OCI-LY3 (cell line): ENCODE results near the gene DUSP16.

ENCODE experiments used
- H2AFZ ChIP-seq: fragments of 200-600, 300-600 bp; shearing (Covaris generic); 2 replicates; pipeline ENCODE4 v1.6.0; 2014; ENCODE audit warnings: antibody characterized with exemption, low read depth, low read length
- H3K27ac ChIP-seq: fragments of 200-600, 300-600 bp; sonication (generic); 2 replicates; pipeline ENCODE4 v1.5.1; 2014; ENCODE audit warnings: mild to moderate bottlenecking, low read length, moderate library complexity, mixed read lengths
- H3K27me3 ChIP-seq: fragments of 200-600, 300-600 bp; sonication (generic); 2 replicates; pipeline ENCODE4 v1.6.1; 2014; ENCODE audit warnings: low read depth, low read length, mixed read lengths
- H3K36me3 ChIP-seq: fragments of 200-600, 300-600 bp; sonication (generic); replicated peaks from 2 replicates; pipeline ENCODE3; 2014; ENCODE audit warnings: low read depth, low read length, mixed read lengths
- H3K4me1 ChIP-seq: fragments of 300-600, 200-600 bp; sonication (generic); 2 replicates; pipeline ENCODE4 v1.6.1; 2014; ENCODE audit warnings: low read length, mixed read lengths
- H3K4me2 ChIP-seq: fragments of 200-600, 300-600 bp; sonication (generic); 2 replicates; pipeline ENCODE4 v1.6.1; 2014; ENCODE audit warnings: low read length, mixed read lengths
- H3K4me3 ChIP-seq: fragments of 300-600, 200-600 bp; sonication (generic); 2 replicates; pipeline ENCODE4 v1.5.1; 2014; ENCODE audit warnings: antibody characterized with exemption, mild to moderate bottlenecking, low read length, moderate library complexity
- H3K79me2 ChIP-seq: fragments of 300-600, 200-600 bp; shearing (Covaris generic); 2 replicates; pipeline ENCODE4 v1.6.1; 2014; ENCODE audit warnings: mild to moderate bottlenecking, low read length, mixed read lengths
- H3K9ac ChIP-seq: fragments of 300-600, 200-600 bp; shearing (Covaris generic); 2 replicates; pipeline ENCODE4 v1.6.0; 2014; ENCODE audit warnings: mild to moderate bottlenecking, low read length, moderate library complexity
- H3K9me3 ChIP-seq: fragments of 200-600, 300-600 bp; shearing (Covaris generic); 2 replicates; pipeline ENCODE4 v1.6.1; 2014; ENCODE audit warnings: low read length, mixed read lengths; ENCODE audit not compliant: insufficient read depth
- H4K20me1 ChIP-seq: fragments of 200-600, 300-600 bp; sonication (generic); 2 replicates; pipeline ENCODE4 v1.6.1; 2016; ENCODE audit warnings: low read length, mixed read lengths; ENCODE audit not compliant: insufficient read depth
- CTCF ChIP-seq: fragments of 200-600, 300-600 bp; sonication (generic); IDR thresholded peaks from 2 replicates; pipeline ENCODE4 v1.5.1; 2014; ENCODE audit warnings: antibody characterized with exemption, low read length, low read depth
- EZH2phosphoT487 ChIP-seq: fragments of 200-600 bp; shearing (Covaris generic); IDR thresholded peaks from 2 replicates; pipeline ENCODE4 v1.6.1; 2018; ENCODE audit warnings: antibody characterized with exemption, mixed run types, low read depth

DUSP16 gene

GRCh38 chr12:12529783-12530421 lies 32.8 kb downstream of the DUSP16 start:
- Histone ChIP-seq H3K4me2 (no peak overlapping the region), H3K27me3 (no peaks in the 10 kb centered on the region), H3K9me3 (no peaks in the 10 kb centered on the region), H3K4me3 (no peak overlapping the region), H4K20me1 (no peaks in the 10 kb centered on the region), H3K36me3 (no peaks in the 10 kb centered on the region), H3K27ac (no peak overlapping the region), H3K9ac (no peak overlapping the region), H3K79me2 (no peaks in the 10 kb centered on the region), H3K4me1 (peaks cover 6% of the 10 kb centered on the region), H2AFZ (no peak overlapping the region)
- no peak for TF ChIP-seq CTCF

DNA sequence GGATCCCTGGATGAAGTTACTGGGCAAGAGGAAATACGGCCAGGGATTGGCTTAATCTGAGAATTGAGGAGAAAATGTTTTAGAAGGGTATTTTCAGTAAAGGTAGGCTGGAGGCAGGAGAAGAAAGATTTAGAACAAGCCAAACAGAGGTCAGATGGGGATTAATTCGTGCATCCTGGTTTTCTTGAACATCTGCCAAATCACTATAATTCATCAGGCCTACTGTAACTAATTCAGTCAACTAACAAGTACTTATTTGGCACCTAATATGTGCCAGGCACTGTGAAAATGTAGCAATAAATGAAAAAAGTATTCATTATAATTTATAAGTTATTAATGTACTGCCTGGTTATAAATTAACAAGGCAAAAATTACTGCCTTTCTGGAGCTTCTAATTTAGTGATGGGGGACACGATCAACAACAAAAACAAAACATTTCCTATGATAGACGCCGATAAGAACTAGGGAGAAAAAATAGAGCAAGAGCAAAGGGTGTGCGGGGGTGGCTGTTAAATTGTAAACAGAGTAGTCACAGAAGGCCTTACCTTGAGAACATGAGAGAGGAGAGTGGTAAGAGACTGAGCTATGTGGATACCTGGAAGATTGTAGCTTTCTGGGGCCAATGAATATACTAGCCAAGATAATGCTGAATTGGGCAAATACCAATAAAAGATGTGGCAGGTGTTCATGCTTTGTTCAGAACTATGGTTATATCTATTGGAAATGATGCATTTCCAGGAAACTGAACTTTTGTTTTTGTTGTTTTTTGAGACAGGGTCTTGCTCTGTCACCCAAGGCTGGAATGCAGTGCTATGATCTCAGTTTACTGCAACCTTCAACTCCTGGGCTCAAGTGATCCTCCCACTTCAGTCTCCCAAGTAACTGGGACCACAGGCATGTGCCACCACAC lies 34.0 kb downstream of the DUSP16 start:
- TF ChIP-seq CTCF (no peak), EZH2phosphoT487 (no peak)
- Histone ChIP-seq H3K9ac (no peak overlapping the region), H3K4me3 (no peak overlapping the region), H3K9me3 (no peaks in the 10 kb centered on the region), H3K79me2 (no peaks in the 10 kb centered on the region), H3K36me3 (no peaks in the 10 kb centered on the region), H4K20me1 (no peaks in the 10 kb centered on the region), H3K4me2 (no peak overlapping the region), H3K27me3 (no peaks in the 10 kb centered on the region), H2AFZ (no peak overlapping the region), H3K4me1 (peaks cover 6% of the 10 kb centered on the region), H3K27ac (no peak overlapping the region)

GRCh38 chr12:12527820-12528296 lies 34.8 kb downstream of the DUSP16 start:
- Histone ChIP-seq H3K4me2 (no peak overlapping the region), H3K4me1 (peaks cover 6% of the 10 kb centered on the region), H3K27me3 (no peaks in the 10 kb centered on the region), H3K9me3 (no peaks in the 10 kb centered on the region), H2AFZ (no peak overlapping the region), H3K79me2 (no peaks in the 10 kb centered on the region), H3K27ac (no peak overlapping the region), H3K9ac (no peak overlapping the region), H3K4me3 (no peak overlapping the region), H3K36me3 (no peaks in the 10 kb centered on the region), H4K20me1 (no peaks in the 10 kb centered on the region)
- TF ChIP-seq CTCF (no peak), EZH2phosphoT487 (no peak)

DNA sequence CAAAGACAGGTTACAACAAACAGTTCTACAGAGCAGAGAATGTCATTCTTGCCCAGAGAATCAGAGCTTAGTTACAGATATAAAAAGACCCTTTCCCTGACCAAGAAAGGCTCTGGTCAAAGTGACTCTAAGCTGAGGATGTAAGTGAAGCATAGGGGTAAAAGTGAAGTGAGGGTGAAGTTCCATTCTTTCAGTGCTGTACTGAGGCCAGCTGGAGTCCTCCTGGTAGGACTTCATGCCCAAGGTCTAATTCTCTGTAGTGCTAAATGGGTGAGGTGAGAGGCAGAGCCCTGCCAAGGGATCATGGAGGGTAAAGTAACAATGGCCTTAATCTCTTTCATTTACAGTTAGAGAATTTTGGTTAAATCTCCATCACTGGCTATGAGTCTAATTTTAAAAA lies 38.5 kb downstream of the DUSP16 start:
- Histone ChIP-seq H3K4me1 (peaks cover 6% of the 10 kb centered on the region), H3K9ac (no peak overlapping the region), H3K79me2 (no peaks in the 10 kb centered on the region), H3K27ac (no peak overlapping the region), H4K20me1 (no peaks in the 10 kb centered on the region), H3K36me3 (no peaks in the 10 kb centered on the region), H3K4me3 (no peak overlapping the region), H3K4me2 (no peak overlapping the region), H2AFZ (no peak overlapping the region), H3K27me3 (no peaks in the 10 kb centered on the region), H3K9me3 (no peaks in the 10 kb centered on the region)
- no peak for TF ChIP-seq CTCF
- TF ChIP-seq EZH2phosphoT487: no peak
